ENCODE results near the gene TBC1D22A.

TBC1D22A gene

GRCh38 chr22:46876357-46876934 lies 114.0 kb downstream of the TBC1D22A start:
- no peak for DNase-seq (ENCODE audit: extremely low read depth in 1 of 2, low read depth in 1 of 2)

DNA sequence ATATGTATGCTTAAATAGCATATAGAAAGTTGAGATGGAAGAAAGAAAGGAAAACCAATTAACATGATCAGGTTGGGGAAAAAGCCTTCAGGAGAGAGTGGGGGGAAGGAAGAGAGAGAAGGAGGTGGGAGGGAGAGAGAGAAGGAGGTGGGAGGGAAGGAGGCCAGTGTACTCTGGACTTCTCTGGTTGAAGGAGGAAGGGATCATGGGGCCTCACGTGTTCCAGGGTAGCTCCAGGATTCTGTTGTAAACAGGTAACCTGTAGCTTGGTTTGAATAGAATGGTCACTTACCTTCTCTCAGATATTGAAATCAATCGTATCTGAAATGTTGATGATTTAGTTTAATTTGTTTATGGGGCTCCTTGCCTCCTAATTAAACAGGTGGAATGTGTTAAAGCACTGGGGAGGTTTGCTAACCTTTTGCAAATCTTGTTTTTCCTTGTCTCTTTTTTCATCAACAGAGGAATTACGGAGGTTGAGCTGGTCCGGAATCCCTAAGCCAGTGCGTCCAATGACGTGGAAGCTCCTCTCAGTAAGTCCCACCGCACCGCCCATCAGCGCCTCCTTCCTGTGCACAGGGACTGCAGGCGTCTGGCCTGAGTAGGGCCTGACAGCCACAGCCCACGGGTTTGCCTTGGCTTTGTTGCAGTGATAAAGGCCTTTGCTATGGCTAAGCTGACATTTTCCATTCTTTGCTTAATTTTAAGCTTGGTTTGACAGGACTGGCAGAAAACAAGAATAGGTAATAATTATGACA lies 115.9 kb downstream of the TBC1D22A start:
- no peak for DNase-seq (ENCODE audit: extremely low read depth in 1 of 2, low read depth in 1 of 2)

GRCh38 chr22:46879083-46879482 lies 116.6 kb downstream of the TBC1D22A start:
- no peak for DNase-seq (ENCODE audit: extremely low read depth in 1 of 2, low read depth in 1 of 2)

- DNase-seq (ENCODE audit: extremely low read depth in 1 of 2, low read depth in 1 of 2) = no peak
Measured at GRCh38 chr22:46881373-46882118, 119.1 kb downstream of the TBC1D22A start.

- DNase-seq (ENCODE audit: extremely low read depth in 1 of 2, low read depth in 1 of 2) = no peak
Measured at GRCh38 chr22:46883092-46883910, 120.9 kb downstream of the TBC1D22A start.

- no peak for DNase-seq (ENCODE audit: extremely low read depth in 1 of 2, low read depth in 1 of 2)
Measured at GRCh38 chr22:46884365-46884764, 121.9 kb downstream of the TBC1D22A start.

DNA sequence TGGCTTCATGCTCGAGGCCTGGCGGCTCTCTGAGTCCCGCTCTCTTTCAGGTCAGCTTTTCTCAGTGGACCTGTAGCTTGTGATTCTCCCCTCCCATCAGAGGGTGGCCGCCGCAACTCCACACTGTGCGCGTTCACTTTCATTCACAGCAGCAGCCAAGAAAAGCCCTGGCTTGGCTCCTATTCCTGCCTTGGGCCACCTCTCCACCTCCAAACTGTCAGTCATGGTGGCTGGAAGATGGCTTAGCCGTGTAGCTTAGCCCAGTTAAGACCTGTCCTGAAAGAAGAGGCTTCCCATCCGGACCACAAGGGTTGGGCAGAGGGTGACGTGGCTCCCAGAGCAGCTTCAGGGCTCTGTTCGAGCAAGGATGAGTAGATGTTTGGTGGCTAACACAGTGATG lies 125.5 kb downstream of the TBC1D22A start:
- no peak for DNase-seq (ENCODE audit: extremely low read depth in 1 of 2, low read depth in 1 of 2)

GRCh38 chr22:46890819-46891218 lies 128.4 kb downstream of the TBC1D22A start:
- no peak for DNase-seq (ENCODE audit: extremely low read depth in 1 of 2, low read depth in 1 of 2)

DNA sequence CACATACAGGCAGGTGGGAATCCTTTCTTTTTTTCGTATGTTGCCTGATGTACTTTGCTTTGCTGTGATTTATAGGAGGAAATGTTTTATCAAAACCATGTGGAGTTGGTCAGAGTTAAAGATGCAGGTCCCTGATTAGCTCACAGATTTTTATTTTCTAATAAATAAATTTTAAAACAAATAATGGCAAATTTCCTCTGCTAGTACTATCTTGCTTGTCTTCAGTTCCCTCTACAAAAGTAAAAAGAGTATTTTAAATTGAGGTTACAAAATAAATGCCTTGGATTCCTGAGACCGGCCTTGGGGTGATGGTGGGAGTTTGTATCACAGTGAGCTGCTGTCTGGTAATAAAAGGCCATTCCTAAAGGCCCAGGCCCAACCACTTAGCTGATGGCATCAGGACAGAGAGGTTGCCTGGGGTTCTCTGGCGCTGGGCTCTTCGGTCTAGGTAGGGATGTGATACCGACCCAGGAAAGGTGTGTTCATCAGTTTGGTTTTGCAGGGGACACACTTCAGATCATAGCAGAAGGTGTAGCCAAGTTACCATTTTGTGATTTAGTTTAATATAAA lies 129.0 kb downstream of the TBC1D22A start:
- no peak for DNase-seq (ENCODE audit: extremely low read depth in 1 of 2, low read depth in 1 of 2)

DNA sequence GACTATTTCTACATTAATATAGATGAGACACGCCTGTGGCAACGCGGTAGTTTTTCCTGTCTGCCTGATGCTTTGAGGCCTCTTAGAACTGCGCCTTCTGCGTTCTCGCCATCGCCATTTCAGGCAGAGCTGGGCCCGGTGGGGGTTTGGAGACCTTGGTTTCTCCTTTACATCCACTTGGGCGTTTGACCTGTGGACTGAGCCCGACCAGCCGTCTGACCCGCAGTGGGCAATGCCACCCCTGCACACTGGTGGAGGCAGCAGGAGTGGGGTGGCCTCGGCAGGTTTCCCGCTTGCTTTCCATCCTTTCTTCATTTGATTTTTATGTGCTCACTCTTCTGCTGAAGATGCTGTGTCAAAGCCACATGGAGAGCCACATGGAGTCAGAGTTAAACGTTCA lies 130.4 kb downstream of the TBC1D22A start:
- DNase-seq (ENCODE audit: extremely low read depth in 1 of 2, low read depth in 1 of 2) = no peak

GRCh38 chr22:46893281-46894020 lies 131.0 kb downstream of the TBC1D22A start:
- no peak for DNase-seq (ENCODE audit: extremely low read depth in 1 of 2, low read depth in 1 of 2)

DNA sequence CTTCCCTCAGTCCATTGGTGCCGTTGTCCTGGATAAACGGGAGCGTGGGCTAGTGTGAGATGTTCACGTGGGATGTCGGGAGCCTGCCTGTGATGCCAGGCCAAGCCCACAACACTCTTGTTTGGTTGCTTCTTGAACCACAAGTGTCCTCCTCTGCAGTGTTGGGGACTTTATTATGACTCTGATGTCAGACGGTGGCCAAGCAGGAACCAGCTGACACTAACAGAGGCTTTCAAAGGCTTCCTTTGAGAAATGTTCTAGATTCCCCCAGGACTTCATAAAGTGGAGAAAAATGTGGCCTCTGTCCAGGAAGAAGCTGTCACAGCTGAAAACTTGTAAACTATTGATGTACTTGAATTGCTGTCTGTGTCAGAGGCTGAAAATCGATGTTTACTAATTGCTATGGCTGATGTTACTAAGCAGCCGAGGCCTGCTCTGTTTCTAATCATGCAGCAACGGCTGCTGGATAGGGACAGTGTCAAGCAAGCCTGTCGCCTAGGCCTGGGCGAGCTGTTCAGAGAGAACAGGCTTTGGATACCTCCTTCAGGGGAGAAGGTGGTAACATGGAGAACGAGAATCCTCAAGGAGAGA lies 131.7 kb downstream of the TBC1D22A start:
- DNase-seq (ENCODE audit: extremely low read depth in 1 of 2, low read depth in 1 of 2) = no peak

DNA sequence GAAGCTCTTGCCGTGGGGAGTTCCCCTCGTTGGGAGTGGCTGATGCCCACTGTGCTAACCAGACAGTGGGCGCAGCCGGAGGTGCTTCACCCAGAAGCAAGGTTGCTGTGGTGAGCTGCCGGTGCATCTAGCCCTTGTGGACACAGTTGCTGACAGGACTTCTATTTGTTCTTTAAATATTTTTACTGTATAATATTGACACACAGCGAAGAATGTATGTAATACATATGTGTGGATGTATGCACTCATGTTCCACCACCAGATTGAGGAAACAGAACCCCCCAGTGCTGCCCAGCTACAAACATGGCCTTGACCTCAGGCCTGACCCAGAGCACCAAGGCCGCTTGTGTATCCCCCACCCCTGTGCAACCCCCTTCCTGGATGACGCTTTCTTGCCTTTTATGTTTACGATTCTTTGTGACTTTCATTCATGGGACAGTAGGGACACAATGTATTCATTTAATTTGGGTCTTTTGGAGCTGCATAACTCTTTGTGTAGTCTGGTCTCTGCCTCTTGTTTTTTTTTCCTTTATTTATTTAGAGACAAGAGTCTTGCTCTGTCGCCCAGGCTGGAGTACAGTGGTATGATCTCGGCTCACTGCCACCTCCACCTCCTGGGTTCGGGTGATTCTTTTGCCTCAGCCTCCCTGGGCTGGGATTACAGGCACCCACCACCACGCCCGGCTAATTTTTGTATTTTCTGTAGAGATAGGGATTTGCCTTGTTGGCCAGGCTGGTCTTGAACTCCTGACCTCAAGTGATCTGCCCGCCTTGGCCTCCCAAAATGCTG lies 132.6 kb downstream of the TBC1D22A start:
- no peak for DNase-seq (ENCODE audit: extremely low read depth in 1 of 2, low read depth in 1 of 2)

DNA sequence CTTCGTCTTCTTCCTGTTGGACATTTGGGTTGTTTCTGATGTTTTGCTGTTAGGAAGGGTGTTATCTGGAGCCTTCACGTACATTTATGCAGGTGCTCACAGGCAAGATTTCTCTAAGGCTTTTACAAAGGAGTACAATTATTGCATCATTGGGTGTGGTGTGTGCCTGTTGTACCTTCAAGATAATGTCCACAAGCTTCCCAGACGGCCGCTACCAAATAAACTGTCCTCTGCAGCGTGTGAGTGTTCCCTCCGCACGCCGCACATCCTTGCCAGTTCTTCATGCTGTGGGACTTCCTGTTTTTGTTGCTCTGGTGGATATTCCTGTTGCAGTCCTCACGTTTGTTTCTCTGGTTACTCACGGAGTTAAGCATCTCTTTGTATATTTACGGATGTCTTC lies 133.3 kb downstream of the TBC1D22A start:
- DNase-seq (ENCODE audit: extremely low read depth in 1 of 2, low read depth in 1 of 2) = no peak

- no peak for DNase-seq (ENCODE audit: extremely low read depth in 1 of 2, low read depth in 1 of 2)
Measured at GRCh38 chr22:46896166-46896565, 133.7 kb downstream of the TBC1D22A start.

- DNase-seq (ENCODE audit: extremely low read depth in 1 of 2, low read depth in 1 of 2) = no peak
Measured at GRCh38 chr22:46896568-46897245, 134.3 kb downstream of the TBC1D22A start.

- no peak for DNase-seq (ENCODE audit: extremely low read depth in 1 of 2, low read depth in 1 of 2)
Measured at GRCh38 chr22:46897246-46897623, 134.8 kb downstream of the TBC1D22A start.

GRCh38 chr22:46900549-46900948 lies 138.1 kb downstream of the TBC1D22A start:
- DNase-seq (ENCODE audit: extremely low read depth in 1 of 2, low read depth in 1 of 2) = no peak
